Measurements from ENCODE around the gene UFL1.

UFL1 gene

DNA sequence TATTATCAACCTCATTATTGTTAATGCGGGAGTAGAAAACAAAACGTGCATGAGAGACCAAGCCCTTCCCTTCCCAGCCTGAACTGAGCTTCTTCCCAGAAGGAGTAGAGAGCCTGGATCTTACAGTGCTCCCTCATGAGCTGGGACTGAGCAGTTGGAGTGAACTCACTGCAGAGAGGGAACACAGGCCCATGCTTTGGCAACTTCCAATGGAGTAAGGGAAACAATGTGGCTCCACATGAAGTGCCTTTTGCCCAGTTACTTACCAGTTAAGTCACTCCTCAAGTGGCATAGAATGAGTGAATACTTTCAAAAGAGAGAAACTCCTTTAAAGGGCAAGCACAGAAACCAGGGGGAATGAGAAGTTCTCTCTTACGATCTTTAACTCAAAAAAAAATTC is 53.8 kb downstream of the UFL1 start:
- H3K27ac ChIP-seq = no peak overlapping the region
- TF ChIP-seq, protein P1, sequence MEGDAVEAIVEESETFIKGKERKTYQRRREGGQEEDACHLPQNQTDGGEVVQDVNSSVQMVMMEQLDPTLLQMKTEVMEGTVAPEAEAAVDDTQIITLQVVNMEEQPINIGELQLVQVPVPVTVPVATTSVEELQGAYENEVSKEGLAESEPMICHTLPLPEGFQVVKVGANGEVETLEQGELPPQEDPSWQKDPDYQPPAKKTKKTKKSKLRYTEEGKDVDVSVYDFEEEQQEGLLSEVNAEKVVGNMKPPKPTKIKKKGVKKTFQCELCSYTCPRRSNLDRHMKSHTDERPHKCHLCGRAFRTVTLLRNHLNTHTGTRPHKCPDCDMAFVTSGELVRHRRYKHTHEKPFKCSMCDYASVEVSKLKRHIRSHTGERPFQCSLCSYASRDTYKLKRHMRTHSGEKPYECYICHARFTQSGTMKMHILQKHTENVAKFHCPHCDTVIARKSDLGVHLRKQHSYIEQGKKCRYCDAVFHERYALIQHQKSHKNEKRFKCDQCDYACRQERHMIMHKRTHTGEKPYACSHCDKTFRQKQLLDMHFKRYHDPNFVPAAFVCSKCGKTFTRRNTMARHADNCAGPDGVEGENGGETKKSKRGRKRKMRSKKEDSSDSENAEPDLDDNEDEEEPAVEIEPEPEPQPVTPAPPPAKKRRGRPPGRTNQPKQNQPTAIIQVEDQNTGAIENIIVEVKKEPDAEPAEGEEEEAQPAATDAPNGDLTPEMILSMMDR (conservative IDR thresholded peaks at IDR 0.05) = no peak

DNA sequence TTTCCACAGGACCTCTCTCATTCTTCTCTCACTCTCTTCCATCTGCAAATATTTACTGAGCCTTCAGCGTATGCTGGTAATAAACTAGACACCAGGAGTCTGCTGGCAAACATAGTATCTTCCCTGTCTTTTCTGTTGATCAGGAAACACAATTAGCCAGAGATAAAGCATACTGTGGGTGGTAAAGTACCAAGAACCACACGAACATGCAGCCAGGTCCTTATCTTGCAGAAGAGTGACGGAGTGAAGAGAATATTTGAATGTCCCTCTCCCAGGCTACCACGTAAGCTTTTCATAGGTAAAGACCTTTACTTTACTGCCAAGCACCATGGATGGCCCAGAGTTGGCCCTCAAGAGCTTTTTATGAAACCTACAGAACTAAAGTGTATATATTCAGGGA is 54.6 kb downstream of the UFL1 start:
- TF ChIP-seq, protein P1 (conservative IDR thresholded peaks at IDR 0.05) = no peak
- no peak overlapping the region for H3K27ac ChIP-seq

DNA sequence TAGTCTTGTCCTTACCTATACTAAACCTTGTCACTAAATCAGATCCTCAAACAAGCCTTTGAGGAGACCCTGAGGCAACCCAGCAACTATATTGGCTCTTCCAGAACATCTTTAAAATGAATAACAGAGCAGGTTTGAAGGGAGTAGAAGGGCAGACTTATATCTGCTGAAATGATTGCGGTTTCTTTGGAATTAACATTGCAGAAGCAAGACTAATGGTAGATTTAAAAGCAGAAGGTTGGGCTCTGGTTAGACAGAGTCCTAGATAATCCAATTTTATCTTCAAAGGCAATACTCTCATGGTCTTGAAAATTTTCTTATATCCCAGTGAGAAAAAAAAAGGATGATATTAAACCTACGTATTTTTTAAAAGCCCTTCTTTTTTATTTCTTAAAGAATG is 60.4 kb downstream of the UFL1 start:
- no peak overlapping the region for H3K27ac ChIP-seq
- TF ChIP-seq, protein P1 (conservative IDR thresholded peaks at IDR 0.05) = no peak

DNA sequence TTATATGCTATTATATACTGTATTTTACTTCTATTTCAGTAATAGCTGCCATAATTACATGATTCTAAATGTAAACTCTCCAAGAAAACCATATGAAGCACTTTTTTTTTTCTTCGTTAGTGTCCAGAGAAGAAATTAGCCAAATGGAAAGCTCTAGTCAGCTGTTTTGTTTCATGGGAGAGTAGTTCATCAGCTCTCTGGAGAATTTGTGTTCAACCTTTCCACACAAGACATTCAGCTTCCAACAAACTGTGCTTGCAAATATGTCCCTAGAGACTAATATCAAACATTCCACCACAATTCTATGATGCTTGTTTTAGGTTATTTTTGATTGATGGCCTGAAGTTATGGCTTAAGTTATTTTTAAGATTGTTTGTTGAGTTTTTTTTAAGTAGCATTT is 60.8 kb downstream of the UFL1 start:
- H3K27ac ChIP-seq = no peak overlapping the region
- TF ChIP-seq, protein P1 (conservative IDR thresholded peaks at IDR 0.05) = no peak

DNA sequence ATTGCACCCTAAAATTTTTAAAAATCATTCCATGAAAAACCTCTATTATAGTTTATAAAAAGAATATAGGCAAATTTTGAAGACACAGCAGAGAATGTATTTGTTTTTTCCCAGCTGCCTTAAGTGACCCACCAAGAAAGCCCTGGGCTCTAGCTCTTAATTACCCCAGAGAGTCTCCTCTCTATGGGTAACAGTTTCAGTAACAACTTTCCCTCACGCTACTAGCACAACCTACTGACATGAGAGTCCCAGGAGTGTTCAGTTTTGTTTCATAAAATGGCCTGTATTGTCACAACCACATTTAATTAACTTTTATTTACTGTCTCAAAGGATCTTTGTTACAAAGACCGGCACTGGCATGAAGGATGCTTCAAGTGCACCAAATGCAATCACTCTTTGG is 82.8 kb downstream of the UFL1 start:
- TF ChIP-seq, protein P1 (conservative IDR thresholded peaks at IDR 0.05) = no peak
- H3K27ac ChIP-seq = no peak overlapping the region

All from VCaP (cell line).